GM12891 (cell line): ENCODE measurements around the gene TRRAP.

Source experiments
- POLR2A ChIP-seq: IDR thresholded peaks from 2 replicates; pipeline ENCODE4 v1.6.1; 2011; ENCODE audit warnings: low read depth, low read length, control low read depth
- POLR2AphosphoS5 ChIP-seq: IDR thresholded peaks from 2 replicates; pipeline ENCODE4 v1.6.1; 2011; ENCODE audit warnings: low read depth, low read length, control low read depth

DNA sequence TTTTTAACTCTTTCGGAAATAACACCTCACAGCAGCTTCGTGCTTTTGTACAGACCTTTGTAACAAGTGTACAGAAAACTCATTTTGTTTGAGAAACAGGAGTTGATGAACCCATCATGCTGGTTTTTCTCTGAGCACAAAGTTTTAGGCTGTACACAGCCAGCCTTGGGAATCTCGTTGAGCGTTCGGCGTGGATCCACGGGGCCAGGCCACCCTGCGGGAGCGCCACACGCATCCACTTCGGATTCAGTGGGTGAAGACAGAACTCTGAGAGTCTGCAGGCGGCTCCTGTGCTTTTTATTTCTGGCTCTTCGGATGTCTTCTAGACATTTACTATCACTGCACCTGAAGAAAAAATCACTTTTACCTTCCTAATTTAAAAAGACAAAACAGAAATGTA, 134.4 kb downstream of the TRRAP start:
- TF ChIP-seq POLR2A: no peak
- TF ChIP-seq POLR2AphosphoS5: no peak
